HG03432 (cell line): ENCODE measurements around the gene COL16A1.

Experiments used
- ATAC-seq: cut with Tn5 transposase; IDR thresholded peaks from one replicate; pipeline ENCODE4 v1.9.1; 2021; ENCODE audit warnings: mild to moderate bottlenecking, moderate library complexity; ENCODE audit not compliant: unreplicated experiment

The COL16A1 gene

GRCh38 chr1:31667065-31667785, 36.6 kb downstream of the COL16A1 start:
- no peak for ATAC-seq

GRCh38 chr1:31666263-31666963, 37.4 kb downstream of the COL16A1 start:
- no peak for ATAC-seq

- ATAC-seq = no peak
These were observed 38.5 kb downstream of the COL16A1 start for GRCh38 chr1:31665234-31665878.

- ATAC-seq = no peak
These were observed 39.3 kb downstream of the COL16A1 start for GRCh38 chr1:31664528-31664927.

- ATAC-seq = no peak
These were observed 40.0 kb downstream of the COL16A1 start for GRCh38 chr1:31663622-31664452.

- ATAC-seq = no peak
These were observed 41.4 kb downstream of the COL16A1 start for GRCh38 chr1:31662463-31662862.

- no peak for ATAC-seq
These were observed 42.0 kb downstream of the COL16A1 start for GRCh38 chr1:31661856-31662255.

GRCh38 chr1:31660871-31661455, 42.9 kb downstream of the COL16A1 start:
- no peak for ATAC-seq

GRCh38 chr1:31659889-31660288, 43.9 kb downstream of the COL16A1 start:
- ATAC-seq = no peak

GRCh38 chr1:31658721-31659120, 45.1 kb downstream of the COL16A1 start:
- no peak for ATAC-seq

- ATAC-seq = no peak
These were observed 45.8 kb downstream of the COL16A1 start for GRCh38 chr1:31657972-31658510.

GRCh38 chr1:31657020-31657804, 46.6 kb downstream of the COL16A1 start:
- no peak for ATAC-seq

GRCh38 chr1:31655756-31656155, 48.1 kb downstream of the COL16A1 start:
- ATAC-seq = no peak

- no peak for ATAC-seq
These were observed 48.7 kb downstream of the COL16A1 start for GRCh38 chr1:31655104-31655503.

GRCh38 chr1:31654474-31654776, 49.4 kb downstream of the COL16A1 start:
- ATAC-seq = no peak

- no peak for ATAC-seq
These were observed 49.9 kb downstream of the COL16A1 start for GRCh38 chr1:31653717-31654473.

- ATAC-seq = no peak
These were observed 50.8 kb downstream of the COL16A1 start for GRCh38 chr1:31652891-31653499.

GRCh38 chr1:31651766-31652165, 52.1 kb downstream of the COL16A1 start:
- ATAC-seq = no peak

GRCh38 chr1:31651089-31651420, 52.8 kb downstream of the COL16A1 start:
- ATAC-seq = no peak
